SU-DHL-6 (cell line): ENCODE data around the gene CHCHD1.

ENCODE experiments used
- CTCF ChIP-seq: fragments of 200-600 bp; sonication (generic); IDR thresholded peaks from one replicate; pipeline ENCODE4 v1.5.1; 2017; ENCODE audit warnings: antibody characterized with exemption, mild to moderate bottlenecking, low read length, moderate library complexity; ENCODE audit not compliant: insufficient read depth, poor library complexity, severe bottlenecking
- EZH2phosphoT487 ChIP-seq: fragments of 200-600 bp; sonication (generic), shearing (Covaris generic); conservative IDR thresholded peaks from 2 replicates; pipeline ENCODE4 v1.6.1; 2018; ENCODE audit warnings: mild to moderate bottlenecking, antibody characterized with exemption, low read length, moderate library complexity, mixed read lengths

GRCh38 chr10:73758704-73759511 is 22.9 kb upstream of the CHCHD1 start:
- no peak for TF ChIP-seq CTCF
- no peak for TF ChIP-seq EZH2phosphoT487
